CD14-positive monocyte (primary cell): ENCODE data around the gene TCEAL1. TPM values are rescaled to one million over a fixed set of nuclear protein-coding genes. Genes with fewer than 3 reads are reported as not detected.
A peak's percentile ranks its signal among the peaks of the same experiment; 100 is the strongest.

Experiments used
- DNase-seq, 3 donors: peaks; one replicate each; pipeline ENCODE4 v3.0.0-alpha.2; 2011 to 2022
- H2AFZ ChIP-seq: 2 replicates; pipeline ENCODE4 v1.6.0; 2012; ENCODE audit warnings: mild to moderate bottlenecking, low read depth, low read length, inconsistent platforms; ENCODE audit not compliant: insufficient read depth, poor library complexity, severe bottlenecking
- H3K27ac ChIP-seq, 2 donors: 1 replicate in 1 of 2; 2 replicates in 1 of 2; pipeline ENCODE4 v1.5.1; 2012 to 2013; ENCODE audit warnings: low read length in 2 of 2, control low read depth in 1 of 2, inconsistent platforms in 1 of 2, low read depth in 1 of 2, mild to moderate bottlenecking in 1 of 2
- H3K27me3 ChIP-seq, 2 donors: one replicate each; pipeline versions ENCODE4 v1.6.0 to v1.6.1; 2011 to 2013; ENCODE audit warnings: low read length in 2 of 2; ENCODE audit not compliant: control insufficient read depth in 2 of 2, insufficient read depth in 2 of 2
- H3K36me3 ChIP-seq, 2 donors: replicated peaks in 1 of 2; 1 replicate in 1 of 2; 2 replicates in 1 of 2; pipeline versions ENCODE4 v1.5.1 to v1.6.1; 2012 to 2013; ENCODE audit warnings: low read length in 2 of 2, control low read depth in 1 of 2, inconsistent platforms in 1 of 2, mild to moderate bottlenecking in 1 of 2; ENCODE audit not compliant: insufficient read depth in 2 of 2, control insufficient read depth in 1 of 2
- H3K4me1 ChIP-seq, 2 donors: 1 replicate in 1 of 2; 2 replicates in 1 of 2; pipeline versions ENCODE4 v1.5.1 to v1.6.1; 2012 to 2013; ENCODE audit warnings: low read length in 2 of 2, control low read depth in 1 of 2, inconsistent platforms in 1 of 2, mild to moderate bottlenecking in 1 of 2, moderate library complexity in 1 of 2; ENCODE audit not compliant: insufficient read depth in 2 of 2, control insufficient read depth in 1 of 2
- H3K4me2 ChIP-seq: replicated peaks from 2 replicates; pipeline ENCODE3; 2012; ENCODE audit warnings: low read length, moderate library complexity, mild to moderate bottlenecking; ENCODE audit not compliant: poor library complexity, severe bottlenecking; ENCODE audit errors: extremely low read depth
- H3K4me3 ChIP-seq, 3 experiments: fragments of 200-600 bp in 1 of 3; sonication (generic) in 1 of 3; replicated peaks in 1 of 3; 1 replicate in 2 of 3; 2 replicates in 1 of 3; pipeline ENCODE4 v1.5.1; 2011 to 2013; ENCODE audit warnings: low read length in 3 of 3, mild to moderate bottlenecking in 3 of 3, control low read depth in 2 of 3, low read depth in 2 of 3, inconsistent platforms in 1 of 3, moderate library complexity in 1 of 3
- H3K79me2 ChIP-seq: 2 replicates; pipeline ENCODE4 v1.6.0; 2012; ENCODE audit warnings: mild to moderate bottlenecking, control low read depth, inconsistent platforms, low read length, moderate library complexity; ENCODE audit not compliant: insufficient read depth
- H3K9ac ChIP-seq: 2 replicates; pipeline ENCODE4 v1.6.0; 2017; ENCODE audit warnings: low read length, mild to moderate bottlenecking; ENCODE audit not compliant: insufficient read depth, poor library complexity, severe bottlenecking
- H3K9me3 ChIP-seq, 2 donors: replicated peaks in 1 of 2; 1 replicate in 1 of 2; 2 replicates in 1 of 2; pipeline versions ENCODE4 v1.5.1 to v1.6.1; 2012 to 2013; ENCODE audit warnings: low read length in 2 of 2, control low read depth in 1 of 2; ENCODE audit not compliant: control insufficient read depth in 1 of 2, insufficient read depth in 1 of 2
- H4K20me1 ChIP-seq: 2 replicates; pipeline ENCODE4 v1.6.0; 2012; ENCODE audit warnings: mild to moderate bottlenecking, low read length, control low read depth, moderate library complexity; ENCODE audit not compliant: insufficient read depth
- H3K27ac Mint-ChIP-seq, 7 donors: one replicate each; pipeline ENCODE4 v1.8.0; 2020; ENCODE audit warnings: mild to moderate bottlenecking in 7 of 7, mixed read lengths in 7 of 7, moderate library complexity in 6 of 7, inconsistent platforms in 2 of 7
- H3K27me3 Mint-ChIP-seq, 3 donors: one replicate each; pipeline ENCODE4 v1.8.0; 2021 to 2022; ENCODE audit warnings: low read depth in 3 of 3, mild to moderate bottlenecking in 3 of 3, mixed read lengths in 3 of 3, moderate library complexity in 3 of 3, inconsistent platforms in 1 of 3
- H3K36me3 Mint-ChIP-seq, 2 donors: one replicate each; pipeline ENCODE4 v1.8.0; 2020; ENCODE audit warnings: mixed read lengths in 2 of 2, inconsistent platforms in 1 of 2, mild to moderate bottlenecking in 1 of 2
- H3K4me1 Mint-ChIP-seq: one replicate; pipeline ENCODE4 v1.8.0; 2020; ENCODE audit warnings: mild to moderate bottlenecking, mixed read lengths
- H3K4me3 Mint-ChIP-seq, 2 donors: one replicate each; pipeline ENCODE4 v1.8.0; 2020; ENCODE audit warnings: mild to moderate bottlenecking in 2 of 2, mixed read lengths in 2 of 2, moderate library complexity in 1 of 2
- H3K9me3 Mint-ChIP-seq, 7 donors: one replicate each; pipeline ENCODE4 v1.8.0; 2020 to 2022; ENCODE audit warnings: mixed read lengths in 7 of 7, mild to moderate bottlenecking in 6 of 7, moderate library complexity in 6 of 7, inconsistent platforms in 2 of 7
- CTCF ChIP-seq: fragments of 200-600 bp; IDR thresholded peaks from one replicate; pipeline ENCODE4 v1.8.0; 2022; ENCODE audit warnings: antibody characterized with exemption, mild to moderate bottlenecking
- WGBS: methylation state at CpG from one replicate; pipeline ENCODE4 v1.1.5; 2013; ENCODE audit warnings: missing lambda C conversion rate; ENCODE audit not compliant: insufficient coverage; 5-methylcytosine and 5-hydroxymethylcytosine counted together
- intact Hi-C, 2 donors: fragments of 100-400 bp; cut with micrococcal nuclease; formaldehyde crosslinking; loops; one replicate each; pipeline versions ENCODE4 v1.15.0 to v1.15.1; 2023
- polyA minus RNA-seq: library from RNA; depleted of rRNA, polyadenylated mRNA; stranded (reverse); fragments of >200 nt; gene quantifications from 2 replicates; pipeline ENCODE4 v1.2.3, GENCODE V29; 2012
- polyA plus RNA-seq, 3 donors: library from polyadenylated mRNA; depleted of rRNA in 1 of 3; unstranded in 2 of 3; stranded (reverse) in 1 of 3; fragments of 300-500 nt in 2 of 3; fragments of >200 nt in 1 of 3; fragmentation: Illumina TruSeq in 2 of 3; gene quantifications; 1 replicate in 2 of 3; 2 replicates in 1 of 3; pipeline ENCODE4 v1.2.3, GENCODE V29; 2012 to 2021
- total RNA-seq, 12 experiments: library from RNA in 1 of 12; stranded (reverse) in 1 of 12; fragments of 120-200 nt in 1 of 12; gene quantifications; one replicate each; pipeline ENCODE4 v1.2.4 and lab custom pipeline; 2013 to 2026; ENCODE audit warnings: mixed read lengths in 6 of 12, inconsistent platforms in 1 of 12

TCEAL1 gene, protein sequence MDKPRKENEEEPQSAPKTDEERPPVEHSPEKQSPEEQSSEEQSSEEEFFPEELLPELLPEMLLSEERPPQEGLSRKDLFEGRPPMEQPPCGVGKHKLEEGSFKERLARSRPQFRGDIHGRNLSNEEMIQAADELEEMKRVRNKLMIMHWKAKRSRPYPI
- total RNA-seq (2013): 8.0 TPM
- polyA plus RNA-seq (10 to 100 TPM in 1 of 3 donors, 1 to 10 TPM in 2; 5.5 to 11.4 (median 5.8) TPM), polyA minus RNA-seq (1.6 and 1.7 TPM in 2 replicates), total RNA-seq (lab: John Stamatoyannopoulos, UW) (0.25 to 3.7 (median 2.4) reads per million in 11 experiments)

- H3K4me1 Mint-ChIP-seq: peaks cover 14% of the 10 kb centered on the region
- no peak for TF ChIP-seq CTCF
- Histone ChIP-seq H3K4me2 (peak within 1 kb of the TSS; percentile 78), H3K27me3 (no peaks in the 10 kb centered on the region), H3K27ac (peak within 1 kb of the TSS; percentile 44 to 58), H2AFZ (peak within 1 kb of the TSS; percentile 75), H4K20me1 (no peaks in the 10 kb centered on the region), H3K9ac (peak within 1 kb of the TSS; percentile 68), H3K9me3 (no peaks in the 10 kb centered on the region), H3K36me3 (no peaks in the 10 kb centered on the region), H3K79me2 (no peaks in the 10 kb centered on the region), H3K4me3 (peak within 1 kb of the TSS; percentile 75 to 82 (median 77)), H3K4me1 (peaks cover 0 to 5% of the 10 kb centered on the region in 2 donors)
- H3K4me3 Mint-ChIP-seq: peak within 1 kb of the TSS; percentile 90 to 94
- 0% methylated on average over 6 of the region's 32 CpGs for WGBS
- peak in 2 of 3 donors; percentile 9 to 21 for DNase-seq
- intact Hi-C loops: no loop called here
- peak within 1 kb of the TSS; percentile 67 to 88 (median 77) for H3K27ac Mint-ChIP-seq
- H3K9me3 Mint-ChIP-seq: no peaks in the 10 kb centered on the region
- no peaks in the 10 kb centered on the region for H3K36me3 Mint-ChIP-seq
- H3K27me3 Mint-ChIP-seq: peaks cover 0 to 5% (median 0%) of the 10 kb centered on the region in 3 donors
Observed at GRCh38 chrX:103628386-103629317, at the start of gene TCEAL1. Gene TCEAL1, plus strand, starts transcription at chrX:103628975. Its CDS starts 942 bp downstream, at chrX:103629917.

DNA sequence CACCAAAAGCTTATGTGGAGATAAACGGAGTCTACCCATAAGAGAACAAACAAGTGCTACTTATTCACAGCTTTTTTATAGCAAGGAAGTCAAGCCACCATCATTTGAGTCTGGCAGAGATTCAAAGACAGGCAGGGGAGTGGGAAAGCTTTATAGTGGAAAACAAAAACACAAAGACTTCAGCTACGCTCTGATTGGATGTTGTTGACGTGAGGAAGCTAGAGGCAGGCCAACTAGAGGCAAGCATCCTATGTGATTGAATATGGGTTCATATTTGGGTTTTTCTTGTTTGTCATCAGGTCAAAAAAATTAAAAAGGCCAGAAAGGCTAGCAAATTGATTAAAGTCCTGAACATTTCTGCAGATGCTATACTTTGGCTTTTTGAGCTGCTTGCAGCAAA, 44.2 kb upstream of the TCEAL1 start:
- Histone ChIP-seq H3K4me1 (peaks cover 5 to 6% of the 10 kb centered on the region in 2 donors), H3K9ac (no peak overlapping the region), H2AFZ (no peak overlapping the region), H3K36me3 (no peaks in the 10 kb centered on the region), H3K4me2 (no peak overlapping the region), H3K79me2 (no peaks in the 10 kb centered on the region), H3K27me3 (no peaks in the 10 kb centered on the region), H3K27ac (no peak overlapping the region), H3K4me3 (no peak overlapping the region), H3K9me3 (no peaks in the 10 kb centered on the region), H4K20me1 (no peaks in the 10 kb centered on the region)
- H3K4me1 Mint-ChIP-seq: peaks cover 8% of the 10 kb centered on the region
- intact Hi-C loops: no loop called here
- peaks cover 0 to 4% (median 0%) of the 10 kb centered on the region in 7 donors for H3K9me3 Mint-ChIP-seq
- WGBS: 71% methylated on average over 2 of the region's 3 CpGs
- TF ChIP-seq CTCF: no peak
- no peak overlapping the region for H3K4me3 Mint-ChIP-seq
- H3K27ac Mint-ChIP-seq: no peak overlapping the region
- no peak for DNase-seq
- H3K36me3 Mint-ChIP-seq: no peaks in the 10 kb centered on the region
- H3K27me3 Mint-ChIP-seq: peaks cover 0 to 4% (median 3%) of the 10 kb centered on the region in 3 donors
